GM12878 (cell line): ENCODE results near the gene TUBB. TPM values are rescaled to one million over a fixed set of nuclear protein-coding genes. Genes with fewer than 3 reads are reported as not detected.
A peak's percentile ranks its signal among the peaks of the same experiment; 100 is the strongest.

ENCODE experiments used
- CHD4 ChIP-seq: fragments of 200-600 bp; sonication (generic); IDR thresholded peaks from 2 replicates; pipeline ENCODE4 v1.6.1; 2016; ENCODE audit warnings: mild to moderate bottlenecking
- EGR1 ChIP-seq, 2 experiments: IDR thresholded peaks; 1 replicate in 1 of 2; 2 replicates in 1 of 2; pipeline ENCODE4 v1.6.1; 2011 to 2012; ENCODE audit warnings: low read depth in 2 of 2, low read length in 2 of 2, borderline replicate concordance in 1 of 2, mild to moderate bottlenecking in 1 of 2, moderate library complexity in 1 of 2
- EP300 ChIP-seq, 2 experiments: fragments of 150-350 bp in 1 of 2; IDR thresholded peaks; 2 replicates each; pipeline ENCODE4 v1.6.1; 2011 to 2012; ENCODE audit warnings: low read depth in 2 of 2, low read length in 2 of 2, borderline replicate concordance in 1 of 2, improper control_type of control experiment in 1 of 2, inconsistent platforms in 1 of 2; ENCODE audit not compliant: control insufficient read depth in 1 of 2
- ESRRA ChIP-seq: IDR thresholded peaks from 2 replicates; pipeline ENCODE4 v1.6.1; 2012; ENCODE audit warnings: mild to moderate bottlenecking, low read length, improper control_type of control experiment
- GABPA ChIP-seq: IDR thresholded peaks from 2 replicates; pipeline ENCODE4 v1.6.1; 2014; ENCODE audit warnings: antibody characterized with exemption, low read depth, mild to moderate bottlenecking, inconsistent platforms
- MEF2A ChIP-seq: IDR thresholded peaks from 2 replicates; pipeline ENCODE4 v1.6.1; 2011; ENCODE audit warnings: low read depth, mild to moderate bottlenecking, low read length, moderate library complexity; ENCODE audit not compliant: insufficient read depth
- NFYB ChIP-seq: IDR thresholded peaks from 2 replicates; pipeline ENCODE4 v1.6.1; 2011; ENCODE audit warnings: low read depth, mild to moderate bottlenecking, low read length, improper control_type of control experiment, moderate library complexity; ENCODE audit not compliant: insufficient read depth
- NRF1 ChIP-seq: conservative IDR thresholded peaks from 2 replicates; pipeline ENCODE4 v1.6.1; 2011; ENCODE audit warnings: mild to moderate bottlenecking, low read depth, low read length, improper control_type of control experiment
- POLR2AphosphoS5 ChIP-seq: IDR thresholded peaks from 2 replicates; pipeline ENCODE4 v1.6.1; 2011; ENCODE audit warnings: mild to moderate bottlenecking, low read length, inconsistent platforms
- POU2F2 ChIP-seq: IDR thresholded peaks from 3 replicates; pipeline ENCODE4 v1.6.1; 2011; ENCODE audit warnings: low read depth, mild to moderate bottlenecking, low read length, borderline replicate concordance
- RAD21 ChIP-seq: IDR thresholded peaks from 2 replicates; pipeline ENCODE4 v1.6.1; 2011; ENCODE audit warnings: mild to moderate bottlenecking, low read depth, low read length, moderate library complexity; ENCODE audit not compliant: insufficient read depth
- SMARCA5 ChIP-seq: fragments of 450-650 bp; IDR thresholded peaks from 2 replicates; pipeline ENCODE4 v1.6.1; 2017; ENCODE audit warnings: mild to moderate bottlenecking
- STAT3 ChIP-seq: IDR thresholded peaks from 2 replicates; pipeline ENCODE4 v1.6.1; 2011; ENCODE audit warnings: low read depth, low read length, improper control_type of control experiment
- SUZ12 ChIP-seq: fragments of 200-600 bp; sonication (generic); IDR thresholded peaks from one replicate; pipeline ENCODE4 v1.6.1; 2018; ENCODE audit warnings: antibody characterized with exemption, mild to moderate bottlenecking; ENCODE audit not compliant: unreplicated experiment
- ZNF622 ChIP-seq: fragments of 450-650 bp; IDR thresholded peaks from 2 replicates; pipeline ENCODE4 v1.6.1; 2017; ENCODE audit warnings: mild to moderate bottlenecking, inconsistent platforms
- ZZZ3 ChIP-seq: IDR thresholded peaks from 2 replicates; pipeline ENCODE4 v1.6.1; 2011; ENCODE audit warnings: low read depth; ENCODE audit not compliant: control insufficient read depth, insufficient read length
- polyA plus RNA-seq, 11 experiments: library from polyadenylated mRNA; depleted of rRNA in 4 of 11; unstranded in 6 of 11; stranded (reverse) in 5 of 11; fragments of >200 nt; fragmentation: Nextera tagmentation in 4 of 11; fragmentation: Illumina TruSeq in 1 of 11; extraction: Ambion mirVana in 4 of 11; extraction: Trizol in 1 of 11; gene quantifications; 1 replicate in 1 of 11; 2 replicates in 10 of 11; pipeline versions ENCODE4 v1.2.1 to v1.2.3, GENCODE V29; 2011 to 2016; ENCODE audit warnings: inconsistent platforms in 2 of 11, missing spikeins in 2 of 11, low read depth in 1 of 11
- total RNA-seq, 4 experiments: library from RNA; depleted of rRNA in 3 of 4; stranded (reverse); fragments of >200 nt in 3 of 4; fragmentation: Illumina TruSeq in 1 of 4; extraction: Trizol in 1 of 4; gene quantifications; 2 replicates each; pipeline versions ENCODE4 v1.2.1 to v1.2.3, GENCODE V29; 2013 to 2021
- TF ChIP-seq, protein P1 (sequence below): fragments of 450-650 bp; conservative IDR thresholded peaks from 2 replicates; pipeline ENCODE4 v1.6.1; 2017; ENCODE audit warnings: mild to moderate bottlenecking, moderate library complexity
- TF ChIP-seq, protein P2 (sequence below), 3 experiments: IDR thresholded peaks in 2 of 3; conservative IDR thresholded peaks in 1 of 3; 2 replicates each; pipeline ENCODE4 v1.5.1; 2011; ENCODE audit warnings: low read depth in 3 of 3, low read length in 3 of 3, mild to moderate bottlenecking in 3 of 3, control low read depth in 2 of 3, moderate library complexity in 2 of 3, inconsistent platforms in 1 of 3, mixed read lengths in 1 of 3; ENCODE audit not compliant: control insufficient read depth in 2 of 3, insufficient read depth in 1 of 3; ENCODE audit errors: extremely low read depth in 1 of 3
- TF ChIP-seq, protein P3 (sequence below): IDR thresholded peaks from 2 replicates; pipeline ENCODE4 v1.6.1; 2012; ENCODE audit warnings: improper control_type of control experiment, low read depth, low read length; ENCODE audit not compliant: insufficient replicate concordance

TUBB gene
- total and polyA plus RNA-seq, 10 of the 15 experiments (the other 5 are each of a cell fraction or from before 2014, with no cell fraction given), result 1,039 to 3,052 (median 1,656) TPM

DNA sequence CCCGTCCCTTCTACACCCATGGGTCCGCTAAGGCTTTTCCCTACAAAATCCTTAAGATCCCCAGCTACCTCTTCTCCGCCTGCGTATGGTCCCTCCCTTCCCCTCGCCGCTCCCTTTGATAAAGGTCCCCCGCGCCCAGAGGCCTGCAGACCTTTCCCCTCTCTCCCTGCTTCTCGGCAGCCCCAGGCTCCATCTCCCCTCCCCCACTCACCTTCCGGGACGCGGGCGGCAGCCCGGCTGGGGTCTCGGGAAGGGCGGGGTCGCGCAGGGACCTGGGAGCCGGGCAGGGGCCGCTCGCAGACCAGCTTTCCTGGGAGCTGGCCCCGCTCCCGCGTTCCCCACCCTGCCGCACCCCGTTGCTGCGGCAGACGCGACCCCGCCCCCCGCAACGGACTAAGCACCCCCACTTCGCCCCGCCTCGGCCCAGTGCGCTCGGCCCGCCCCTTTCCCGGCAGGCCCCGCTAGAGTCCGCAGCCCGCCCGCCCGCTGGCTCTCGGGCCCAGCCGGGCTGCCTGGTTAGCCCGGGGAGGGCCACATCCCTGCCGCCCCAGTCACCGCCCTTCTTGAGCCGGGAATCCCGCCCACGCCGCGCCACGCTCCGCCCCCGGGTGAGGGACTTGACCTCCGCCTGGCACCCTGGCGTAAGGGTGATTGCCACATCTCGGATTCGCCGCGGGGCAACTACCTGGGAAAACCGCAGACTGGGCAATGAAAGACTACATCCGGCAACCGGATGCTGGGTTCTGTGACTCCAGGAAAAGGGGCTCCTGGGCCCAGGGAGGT is 22.4 kb downstream of the TUBB start, which contains the start of gene FLOT1 (continued):
- TF ChIP-seq, protein P1, sequence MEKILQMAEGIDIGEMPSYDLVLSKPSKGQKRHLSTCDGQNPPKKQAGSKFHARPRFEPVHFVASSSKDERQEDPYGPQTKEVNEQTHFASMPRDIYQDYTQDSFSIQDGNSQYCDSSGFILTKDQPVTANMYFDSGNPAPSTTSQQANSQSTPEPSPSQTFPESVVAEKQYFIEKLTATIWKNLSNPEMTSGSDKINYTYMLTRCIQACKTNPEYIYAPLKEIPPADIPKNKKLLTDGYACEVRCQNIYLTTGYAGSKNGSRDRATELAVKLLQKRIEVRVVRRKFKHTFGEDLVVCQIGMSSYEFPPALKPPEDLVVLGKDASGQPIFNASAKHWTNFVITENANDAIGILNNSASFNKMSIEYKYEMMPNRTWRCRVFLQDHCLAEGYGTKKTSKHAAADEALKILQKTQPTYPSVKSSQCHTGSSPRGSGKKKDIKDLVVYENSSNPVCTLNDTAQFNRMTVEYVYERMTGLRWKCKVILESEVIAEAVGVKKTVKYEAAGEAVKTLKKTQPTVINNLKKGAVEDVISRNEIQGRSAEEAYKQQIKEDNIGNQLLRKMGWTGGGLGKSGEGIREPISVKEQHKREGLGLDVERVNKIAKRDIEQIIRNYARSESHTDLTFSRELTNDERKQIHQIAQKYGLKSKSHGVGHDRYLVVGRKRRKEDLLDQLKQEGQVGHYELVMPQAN, result peak; percentile 62
- TF ChIP-seq NRF1 (no peak), MEF2A (no peak; the same call in 1 of the 2 replicates), ESRRA (no peak; the same call in 1 of the 2 replicates), POU2F2 (peak; percentile 68; the same call in 2 of the 3 replicates), RAD21 (no peak), STAT3 (no peak), ZZZ3 (no peak), EP300 (IDR thresholded peaks at IDR 0.05; ENCODE audit: borderline replicate concordance in 1 of 2, control insufficient read depth in 1 of 2, low read depth in 2 of 2, low read length in 2 of 2) (peak in 1 of 2 experiments; percentile 12; a peak in 1 of 4 replicates), CHD4 (no peak), ZNF622 (no peak), SUZ12 (no peak), POLR2AphosphoS5 (peak; percentile 78; the same call in 1 of the 2 replicates), SMARCA5 (no peak), GABPA (no peak), EGR1 (IDR thresholded peaks at IDR 0.05; ENCODE audit: borderline replicate concordance in 1 of 2, low read depth in 2 of 2, low read length in 2 of 2) (peak; percentile 52 to 94), NFYB (no peak)
- TF ChIP-seq, protein P2, sequence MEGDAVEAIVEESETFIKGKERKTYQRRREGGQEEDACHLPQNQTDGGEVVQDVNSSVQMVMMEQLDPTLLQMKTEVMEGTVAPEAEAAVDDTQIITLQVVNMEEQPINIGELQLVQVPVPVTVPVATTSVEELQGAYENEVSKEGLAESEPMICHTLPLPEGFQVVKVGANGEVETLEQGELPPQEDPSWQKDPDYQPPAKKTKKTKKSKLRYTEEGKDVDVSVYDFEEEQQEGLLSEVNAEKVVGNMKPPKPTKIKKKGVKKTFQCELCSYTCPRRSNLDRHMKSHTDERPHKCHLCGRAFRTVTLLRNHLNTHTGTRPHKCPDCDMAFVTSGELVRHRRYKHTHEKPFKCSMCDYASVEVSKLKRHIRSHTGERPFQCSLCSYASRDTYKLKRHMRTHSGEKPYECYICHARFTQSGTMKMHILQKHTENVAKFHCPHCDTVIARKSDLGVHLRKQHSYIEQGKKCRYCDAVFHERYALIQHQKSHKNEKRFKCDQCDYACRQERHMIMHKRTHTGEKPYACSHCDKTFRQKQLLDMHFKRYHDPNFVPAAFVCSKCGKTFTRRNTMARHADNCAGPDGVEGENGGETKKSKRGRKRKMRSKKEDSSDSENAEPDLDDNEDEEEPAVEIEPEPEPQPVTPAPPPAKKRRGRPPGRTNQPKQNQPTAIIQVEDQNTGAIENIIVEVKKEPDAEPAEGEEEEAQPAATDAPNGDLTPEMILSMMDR (IDR thresholded peaks at IDR 0.05 in 2 of 3, conservative IDR thresholded peaks at IDR 0.05 in 1 of 3; ENCODE audit: control insufficient read depth in 2 of 3, extremely low read depth in 1 of 3, insufficient read depth in 1 of 3, low read depth in 3 of 3, low read length in 3 of 3), result no peak
- TF ChIP-seq, protein P3, sequence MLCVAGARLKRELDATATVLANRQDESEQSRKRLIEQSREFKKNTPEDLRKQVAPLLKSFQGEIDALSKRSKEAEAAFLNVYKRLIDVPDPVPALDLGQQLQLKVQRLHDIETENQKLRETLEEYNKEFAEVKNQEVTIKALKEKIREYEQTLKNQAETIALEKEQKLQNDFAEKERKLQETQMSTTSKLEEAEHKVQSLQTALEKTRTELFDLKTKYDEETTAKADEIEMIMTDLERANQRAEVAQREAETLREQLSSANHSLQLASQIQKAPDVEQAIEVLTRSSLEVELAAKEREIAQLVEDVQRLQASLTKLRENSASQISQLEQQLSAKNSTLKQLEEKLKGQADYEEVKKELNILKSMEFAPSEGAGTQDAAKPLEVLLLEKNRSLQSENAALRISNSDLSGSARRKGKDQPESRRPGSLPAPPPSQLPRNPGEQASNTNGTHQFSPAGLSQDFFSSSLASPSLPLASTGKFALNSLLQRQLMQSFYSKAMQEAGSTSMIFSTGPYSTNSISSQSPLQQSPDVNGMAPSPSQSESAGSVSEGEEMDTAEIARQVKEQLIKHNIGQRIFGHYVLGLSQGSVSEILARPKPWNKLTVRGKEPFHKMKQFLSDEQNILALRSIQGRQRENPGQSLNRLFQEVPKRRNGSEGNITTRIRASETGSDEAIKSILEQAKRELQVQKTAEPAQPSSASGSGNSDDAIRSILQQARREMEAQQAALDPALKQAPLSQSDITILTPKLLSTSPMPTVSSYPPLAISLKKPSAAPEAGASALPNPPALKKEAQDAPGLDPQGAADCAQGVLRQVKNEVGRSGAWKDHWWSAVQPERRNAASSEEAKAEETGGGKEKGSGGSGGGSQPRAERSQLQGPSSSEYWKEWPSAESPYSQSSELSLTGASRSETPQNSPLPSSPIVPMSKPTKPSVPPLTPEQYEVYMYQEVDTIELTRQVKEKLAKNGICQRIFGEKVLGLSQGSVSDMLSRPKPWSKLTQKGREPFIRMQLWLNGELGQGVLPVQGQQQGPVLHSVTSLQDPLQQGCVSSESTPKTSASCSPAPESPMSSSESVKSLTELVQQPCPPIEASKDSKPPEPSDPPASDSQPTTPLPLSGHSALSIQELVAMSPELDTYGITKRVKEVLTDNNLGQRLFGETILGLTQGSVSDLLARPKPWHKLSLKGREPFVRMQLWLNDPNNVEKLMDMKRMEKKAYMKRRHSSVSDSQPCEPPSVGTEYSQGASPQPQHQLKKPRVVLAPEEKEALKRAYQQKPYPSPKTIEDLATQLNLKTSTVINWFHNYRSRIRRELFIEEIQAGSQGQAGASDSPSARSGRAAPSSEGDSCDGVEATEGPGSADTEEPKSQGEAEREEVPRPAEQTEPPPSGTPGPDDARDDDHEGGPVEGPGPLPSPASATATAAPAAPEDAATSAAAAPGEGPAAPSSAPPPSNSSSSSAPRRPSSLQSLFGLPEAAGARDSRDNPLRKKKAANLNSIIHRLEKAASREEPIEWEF, result no peak
